Smooth muscle cell (in vitro differentiated cells): ENCODE data around the gene POU2AF1. TPM values are rescaled to one million over a fixed set of nuclear protein-coding genes. Genes with fewer than 3 reads are reported as not detected.

Experiments used
- DNase-seq: peaks from one replicate; lab custom pipeline; 2025; ENCODE audit not compliant: unreplicated experiment; lab: John Stamatoyannopoulos, UW
- H2AFZ ChIP-seq: fragments of 200-600 bp; sonication (generic); 2 replicates; pipeline ENCODE4 v1.6.0; 2016; ENCODE audit warnings: antibody characterized with exemption, low read depth, mild to moderate bottlenecking
- H3F3A ChIP-seq: fragments of 200-600 bp; sonication (generic); 2 replicates; pipeline ENCODE4 v1.6.0; 2017; ENCODE audit warnings: antibody characterized with exemption, low read depth
- H3K27ac ChIP-seq: fragments of 200-600 bp; sonication (generic); 2 replicates; pipeline ENCODE4 v1.5.1; 2016; ENCODE audit warnings: low read depth, mild to moderate bottlenecking
- H3K27me3 ChIP-seq: fragments of 200-600 bp; sonication (generic); 2 replicates; pipeline ENCODE4 v1.6.1; 2016; ENCODE audit warnings: low read depth, mild to moderate bottlenecking
- H3K36me3 ChIP-seq: fragments of 200-600 bp; sonication (generic); 2 replicates; pipeline ENCODE4 v1.5.1; 2016; ENCODE audit warnings: low read depth
- H3K4me1 ChIP-seq: fragments of 200-600 bp; sonication (generic); 2 replicates; pipeline ENCODE4 v1.5.1; 2016; ENCODE audit warnings: low read depth
- H3K4me2 ChIP-seq: fragments of 200-600 bp; sonication (generic); 2 replicates; pipeline ENCODE4 v1.6.0; 2016; ENCODE audit warnings: mild to moderate bottlenecking
- H3K4me3 ChIP-seq: fragments of 200-600 bp; sonication (generic); 2 replicates; pipeline ENCODE4 v1.5.1; 2016; ENCODE audit warnings: mild to moderate bottlenecking
- H3K79me2 ChIP-seq: fragments of 200-600 bp; sonication (generic); 2 replicates; pipeline ENCODE4 v1.6.0; 2016; ENCODE audit warnings: low read depth, mild to moderate bottlenecking
- H3K9ac ChIP-seq: fragments of 200-600 bp; sonication (generic); 2 replicates; pipeline ENCODE4 v1.6.0; 2016; ENCODE audit warnings: low read depth
- H3K9me3 ChIP-seq: fragments of 200-600 bp; sonication (generic); replicated peaks from 2 replicates; pipeline ENCODE4 v1.5.1; 2016; ENCODE audit warnings: low read depth
- H4K20me1 ChIP-seq: fragments of 200-600 bp; sonication (generic); 2 replicates; pipeline ENCODE4 v1.6.0; 2016; ENCODE audit warnings: low read depth
- CTCF ChIP-seq: fragments of 200-600 bp; sonication (generic); IDR thresholded peaks from 2 replicates; pipeline ENCODE4 v1.5.1; 2017; ENCODE audit warnings: borderline replicate concordance, mild to moderate bottlenecking, antibody characterized with exemption; ENCODE audit not compliant: insufficient read depth, poor library complexity, severe bottlenecking
- WGBS: methylation state at CpG from one replicate; pipeline ENCODE4 v1.1.7; 2016; ENCODE audit warnings: low lambda C conversion rate; 5-methylcytosine and 5-hydroxymethylcytosine counted together
- polyA plus RNA-seq: library from polyadenylated mRNA; unstranded; fragments of >200 nt; fragmentation: Nextera tagmentation; extraction: Ambion mirVana; gene quantifications from 2 replicates; pipeline ENCODE4 v1.2.1, GENCODE V29; 2016
- total RNA-seq: library from RNA; depleted of rRNA; stranded (reverse); fragments of >200 nt; gene quantifications from 2 replicates; pipeline ENCODE4 v1.2.3, GENCODE V29; 2014

POU2AF1 gene
- total and polyA plus RNA-seq, 2 experiments from 2014 or later, result not detected

GRCh38 chr11:111366560-111367410 lies 12.3 kb downstream of the POU2AF1 start:
- Histone ChIP-seq H3K9me3 (no peaks in the 10 kb centered on the region), H3K36me3 (no peaks in the 10 kb centered on the region), H3K79me2 (no peaks in the 10 kb centered on the region), H3K4me2 (no peak overlapping the region), H2AFZ (no peak overlapping the region), H3K4me1 (no peaks in the 10 kb centered on the region), H3K9ac (no peak overlapping the region), H3K27ac (no peak overlapping the region), H3F3A (no peaks in the 10 kb centered on the region), H3K4me3 (no peak overlapping the region), H4K20me1 (no peaks in the 10 kb centered on the region), H3K27me3 (no peaks in the 10 kb centered on the region)
- no peak for TF ChIP-seq CTCF
- DNase-seq, result no peak
- WGBS, result 94% methylated on average over 8 of the region's 8 CpGs

DNA sequence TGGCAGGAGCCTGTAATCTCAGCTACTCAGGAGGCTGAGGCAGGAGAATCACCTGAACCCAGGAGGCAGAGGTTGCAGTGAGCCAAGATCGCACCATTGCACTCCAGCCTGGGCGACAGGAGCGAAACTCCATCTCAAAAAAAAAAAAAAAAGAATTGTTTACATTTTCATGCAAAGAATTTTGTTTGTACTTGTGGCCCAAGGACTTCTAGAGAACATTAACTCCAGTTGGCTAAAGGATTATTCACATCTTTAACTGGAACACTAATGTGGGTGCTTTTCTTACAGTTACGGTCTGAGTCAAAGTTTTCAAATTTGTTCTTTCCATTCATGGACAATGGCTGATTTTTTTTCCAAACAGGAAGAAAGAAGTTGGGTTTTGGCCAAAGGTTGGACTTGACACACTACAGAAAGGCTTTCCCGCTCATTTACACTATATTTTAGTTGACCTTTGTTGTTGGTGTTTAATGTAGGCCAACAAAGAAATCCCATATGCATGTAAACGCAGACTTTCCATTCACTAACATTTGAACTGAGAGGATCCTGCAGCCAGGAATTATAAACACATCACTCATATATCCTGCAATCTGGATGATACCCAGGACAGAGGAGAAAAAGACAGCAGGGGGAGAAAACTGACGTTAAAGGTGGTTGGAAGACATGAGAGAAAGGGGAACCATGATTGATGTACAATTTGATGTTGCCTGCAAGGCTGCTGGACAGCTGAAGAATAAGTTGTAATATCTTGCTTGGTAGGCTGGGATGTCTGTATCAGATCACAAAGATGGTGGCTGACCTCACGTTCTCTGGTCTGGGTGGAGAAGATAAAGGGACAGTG lies 13.1 kb downstream of the POU2AF1 start:
- Histone ChIP-seq H3K36me3 (no peaks in the 10 kb centered on the region), H2AFZ (no peak overlapping the region), H3K27me3 (no peaks in the 10 kb centered on the region), H3K4me2 (no peak overlapping the region), H3K9ac (no peak overlapping the region), H3K9me3 (no peaks in the 10 kb centered on the region), H3K79me2 (no peaks in the 10 kb centered on the region), H3K4me3 (no peak overlapping the region), H4K20me1 (no peaks in the 10 kb centered on the region), H3F3A (no peaks in the 10 kb centered on the region), H3K4me1 (no peaks in the 10 kb centered on the region), H3K27ac (no peak overlapping the region)
- DNase-seq, result no peak
- 91% methylated on average over 8 of the region's 8 CpGs for WGBS
- no peak for TF ChIP-seq CTCF

DNA sequence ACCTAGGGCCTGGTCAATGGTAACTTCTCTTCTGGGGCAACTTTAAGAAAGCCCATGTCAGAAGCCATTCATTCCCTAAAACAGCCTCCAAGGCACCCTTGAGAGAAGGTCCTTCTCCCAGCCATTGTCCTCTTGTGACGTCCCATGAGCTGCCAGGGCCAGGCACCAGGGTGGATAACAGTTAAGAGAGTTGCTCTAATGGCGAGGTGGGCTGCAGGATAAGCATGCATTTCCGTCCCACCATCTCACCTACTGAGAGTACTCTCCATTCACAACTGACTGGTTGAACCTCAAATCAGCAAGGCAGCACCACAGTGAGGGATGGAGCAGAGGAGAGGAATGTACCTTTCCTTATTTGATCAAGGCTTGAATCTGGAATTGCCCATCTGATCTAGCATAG lies 14.6 kb downstream of the POU2AF1 start:
- WGBS, result 87% methylated on average over 3 of the region's 3 CpGs

More for the DNA sequence above, 14.6 kb downstream of the POU2AF1 start:
- Histone ChIP-seq H3K27me3 (no peaks in the 10 kb centered on the region), H3F3A (no peaks in the 10 kb centered on the region), H4K20me1 (no peaks in the 10 kb centered on the region), H2AFZ (no peak overlapping the region), H3K4me2 (no peak overlapping the region), H3K9me3 (no peaks in the 10 kb centered on the region), H3K4me1 (no peaks in the 10 kb centered on the region), H3K79me2 (no peaks in the 10 kb centered on the region), H3K36me3 (no peaks in the 10 kb centered on the region), H3K9ac (no peak overlapping the region), H3K27ac (no peak overlapping the region), H3K4me3 (no peak overlapping the region)
- no peak for TF ChIP-seq CTCF
- no peak for DNase-seq
